CD4-positive, alpha-beta T cell treated with Interferon gamma for 1 hour (primary cell): Measurements from ENCODE around the gene AGRN.
"Not testable (repeated sequence)": the region's sequence is repeated elsewhere in the genome, so short reads cannot be mapped to it uniquely, and the experiment has no call there.

Experiments used
- DNase-seq: peaks from one replicate; pipeline ENCODE4 v3.0.0-alpha.2; 2020

The AGRN gene

DNA sequence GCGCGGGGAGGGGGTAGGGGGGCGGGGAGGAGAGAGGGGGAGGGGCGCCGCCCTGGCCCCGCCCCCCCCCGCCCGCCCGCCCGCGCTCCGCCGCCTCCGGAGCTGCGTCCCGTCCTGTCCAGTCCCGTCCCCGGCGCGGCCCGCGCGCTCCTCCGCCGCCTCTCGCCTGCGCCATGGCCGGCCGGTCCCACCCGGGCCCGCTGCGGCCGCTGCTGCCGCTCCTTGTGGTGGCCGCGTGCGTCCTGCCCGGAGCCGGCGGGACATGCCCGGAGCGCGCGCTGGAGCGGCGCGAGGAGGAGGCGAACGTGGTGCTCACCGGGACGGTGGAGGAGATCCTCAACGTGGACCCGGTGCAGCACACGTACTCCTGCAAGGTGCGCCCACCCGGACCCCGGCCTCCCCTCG, at the start of gene AGRN:
TSS of gene AGRN (plus strand) at position 121 of the 405 bp plus-strand sequence. CDS start at position 174, 53 bp downstream.
- no peak for DNase-seq

DNA sequence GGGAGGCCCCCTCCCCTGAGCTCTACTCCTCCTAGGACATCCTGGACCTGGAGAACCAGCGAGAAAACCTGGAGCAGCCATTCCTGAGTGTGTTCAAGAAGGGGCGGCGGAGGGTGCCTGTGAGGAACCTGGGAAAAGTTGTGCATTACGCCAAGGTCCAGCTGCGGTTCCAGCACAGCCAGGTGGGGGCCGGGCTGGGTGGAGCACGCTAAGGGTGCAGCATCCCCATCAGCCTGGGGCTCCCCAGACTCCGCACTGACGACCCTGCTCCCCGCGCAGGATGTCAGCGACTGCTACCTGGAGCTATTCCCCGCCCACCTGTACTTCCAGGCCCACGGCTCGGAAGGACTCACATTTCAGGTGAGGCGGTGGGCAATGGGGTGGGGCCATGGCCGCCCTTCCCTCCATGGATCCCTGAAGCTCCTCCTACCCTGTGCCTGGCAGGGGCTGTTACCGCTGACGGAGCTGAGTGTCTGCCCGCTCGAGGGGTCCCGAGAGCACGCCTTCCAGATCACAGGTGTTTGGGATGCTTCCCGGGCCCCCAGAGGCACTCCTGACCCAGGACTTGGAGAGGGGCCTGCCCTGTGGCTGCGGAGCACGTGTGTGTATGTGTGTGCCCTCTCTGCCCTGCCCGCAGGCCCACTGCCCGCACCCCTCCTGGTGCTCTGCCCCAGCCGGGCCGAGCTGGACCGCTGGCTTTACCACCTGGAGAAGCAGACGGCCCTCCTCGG, 49.5 kb upstream of the AGRN start:
- DNase-seq: no peak

DNA sequence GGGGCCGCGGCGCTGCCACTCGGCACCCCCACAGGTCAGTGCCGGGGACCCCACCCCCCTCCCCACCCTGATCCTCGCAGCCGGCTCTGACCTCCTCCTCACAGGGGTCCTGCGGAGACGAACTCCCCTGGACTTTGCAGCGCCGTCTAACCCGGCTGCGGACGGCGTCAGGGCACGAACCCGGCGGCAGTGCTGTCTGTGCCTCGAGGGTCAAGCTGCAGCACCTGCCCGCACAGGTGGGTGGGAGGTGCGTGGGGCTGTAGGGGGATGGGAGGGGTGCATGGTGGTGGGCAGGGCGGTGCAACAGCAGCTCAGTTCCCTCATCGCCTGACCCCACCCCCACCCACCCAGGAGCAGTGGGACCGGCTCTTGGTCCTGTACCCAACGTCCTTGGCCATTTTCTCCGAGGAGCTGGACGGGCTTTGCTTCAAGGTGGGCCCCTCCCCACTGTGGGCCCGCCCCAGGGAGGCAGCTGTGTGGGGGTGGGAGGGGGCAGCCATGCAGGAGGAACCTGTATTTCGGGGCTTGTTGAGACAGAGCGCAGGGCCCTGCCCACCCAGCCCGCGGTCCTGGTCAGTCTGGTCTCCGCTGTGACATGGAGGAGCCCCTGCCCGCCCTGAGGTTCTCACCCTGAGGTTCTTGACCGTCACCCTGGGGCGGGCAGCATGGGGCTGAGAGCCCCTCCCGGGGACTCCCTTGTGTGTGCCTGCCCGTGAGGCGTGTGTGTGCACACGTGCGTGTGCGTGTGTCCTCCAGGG, 48.8 kb upstream of the AGRN start:
- DNase-seq: no peak

DNA sequence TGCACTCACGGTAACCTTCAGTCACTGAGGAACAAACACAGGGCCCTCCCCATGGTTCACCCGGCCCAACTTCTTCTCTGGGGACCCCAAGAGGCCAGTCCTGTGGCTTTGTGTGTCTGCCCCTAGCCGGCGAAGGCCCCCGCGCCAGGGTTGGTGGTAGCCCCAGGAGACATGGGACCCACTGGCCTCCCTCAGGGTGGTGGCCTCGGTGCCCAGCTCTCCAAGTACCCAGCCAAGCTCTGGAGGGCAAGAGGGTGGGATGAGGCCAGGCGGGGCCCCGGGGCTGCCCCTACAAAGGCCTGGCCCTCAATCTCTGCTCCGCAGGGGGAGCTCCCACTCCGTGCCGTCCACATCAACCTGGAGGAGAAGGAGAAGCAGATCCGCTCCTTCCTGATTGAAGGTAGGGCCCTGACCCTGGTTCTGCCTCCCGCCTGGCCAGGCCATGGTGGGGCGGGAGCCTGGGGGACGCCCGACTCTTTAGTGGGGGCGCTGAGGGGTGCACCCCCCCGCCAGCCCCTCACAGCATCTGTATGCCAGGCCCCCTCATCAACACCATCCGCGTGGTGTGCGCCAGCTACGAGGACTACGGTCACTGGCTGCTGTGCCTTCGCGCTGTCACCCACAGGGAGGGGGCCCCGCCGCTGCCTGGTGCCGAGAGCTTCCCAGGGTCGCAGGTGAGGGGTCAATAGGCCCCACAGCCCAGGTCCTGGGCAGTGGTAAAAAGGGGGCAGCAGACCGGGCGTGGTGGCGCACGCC, 48.0 kb upstream of the AGRN start:
- no peak for DNase-seq

DNA sequence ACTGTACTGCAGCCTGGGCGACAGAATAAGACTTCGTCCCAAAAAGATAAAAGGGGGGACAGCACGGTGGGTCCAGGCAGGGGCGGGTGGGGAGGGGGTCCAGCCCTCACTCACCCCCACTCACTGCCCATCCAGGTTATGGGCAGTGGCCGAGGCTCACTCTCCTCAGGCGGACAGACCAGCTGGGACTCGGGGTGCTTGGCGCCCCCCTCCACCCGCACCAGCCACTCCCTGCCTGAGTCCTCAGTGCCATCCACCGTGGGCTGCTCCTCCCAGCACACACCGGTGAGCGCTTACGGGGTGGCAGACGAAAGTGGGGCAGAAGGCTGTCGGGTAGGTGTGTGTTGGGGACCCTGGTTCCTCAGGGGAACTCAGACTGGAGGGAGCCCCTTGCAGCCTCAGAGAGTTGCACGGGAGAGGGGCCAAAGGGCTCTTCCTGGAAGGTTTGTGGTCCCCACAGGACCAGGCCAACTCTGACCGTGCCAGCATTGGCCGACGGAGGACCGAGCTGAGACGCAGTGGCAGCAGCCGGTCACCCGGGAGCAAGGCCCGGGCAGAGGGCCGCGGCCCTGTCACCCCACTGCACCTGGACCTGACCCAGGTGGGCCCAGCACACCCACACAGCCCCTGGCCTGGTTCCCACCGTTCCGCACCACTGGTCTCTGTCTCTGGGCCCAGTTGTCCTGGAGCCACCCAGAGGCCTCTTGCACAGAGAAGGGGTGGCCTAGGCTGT, 47.0 kb upstream of the AGRN start:
- DNase-seq: no peak

DNA sequence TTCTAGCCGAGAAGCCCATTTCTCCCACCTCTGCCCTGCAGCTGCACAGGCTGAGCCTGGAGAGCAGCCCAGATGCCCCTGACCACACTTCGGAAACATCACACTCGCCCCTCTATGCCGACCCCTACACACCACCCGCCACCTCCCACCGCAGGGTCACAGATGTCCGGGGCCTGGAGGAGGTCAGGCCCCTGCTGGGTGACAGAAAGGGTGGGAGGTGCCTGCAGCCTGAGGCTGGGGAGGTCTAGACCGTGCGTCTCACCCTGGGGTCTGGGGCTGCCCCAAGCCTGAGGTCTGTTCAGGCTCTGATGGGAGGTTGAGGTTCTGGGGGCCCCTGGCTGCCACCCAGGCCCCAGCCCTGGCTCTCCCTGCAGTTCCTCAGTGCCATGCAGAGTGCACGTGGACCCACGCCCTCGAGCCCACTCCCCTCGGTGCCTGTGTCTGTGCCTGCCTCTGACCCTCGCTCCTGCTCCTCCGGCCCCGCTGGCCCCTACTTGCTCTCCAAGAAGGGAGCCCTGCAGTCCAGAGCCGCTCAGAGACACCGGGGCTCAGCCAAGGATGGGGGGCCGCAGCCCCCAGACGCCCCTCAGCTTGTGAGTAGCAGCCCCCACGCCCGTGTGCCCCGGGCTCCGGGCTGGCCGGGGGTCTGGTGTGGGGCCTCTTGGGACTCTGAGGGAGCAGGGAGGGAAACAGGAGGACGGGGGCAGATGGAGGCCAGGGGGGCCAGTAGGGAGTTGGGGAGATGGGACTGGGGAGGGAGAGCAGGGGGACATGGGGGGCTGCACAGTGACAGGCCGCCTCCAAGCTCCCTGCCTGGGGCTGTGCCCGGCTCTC, 46.2 kb upstream of the AGRN start:
- no peak for DNase-seq

DNA sequence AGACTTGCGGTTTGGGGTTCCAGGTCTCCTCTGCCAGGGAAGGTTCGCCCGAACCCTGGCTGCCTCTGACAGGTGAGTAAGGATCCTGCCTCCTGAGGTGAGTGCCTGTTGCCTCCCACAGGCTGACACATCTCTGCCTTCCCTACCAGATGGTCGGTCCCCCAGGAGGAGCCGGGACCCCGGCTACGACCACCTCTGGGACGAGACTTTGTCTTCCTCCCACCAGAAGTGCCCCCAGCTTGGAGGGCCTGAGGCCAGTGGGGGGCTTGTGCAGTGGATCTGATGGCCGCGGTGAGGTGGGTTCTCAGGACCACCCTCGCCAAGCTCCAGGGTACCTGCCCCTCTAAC, 45.7 kb upstream of the AGRN start:
- no peak for DNase-seq

DNA sequence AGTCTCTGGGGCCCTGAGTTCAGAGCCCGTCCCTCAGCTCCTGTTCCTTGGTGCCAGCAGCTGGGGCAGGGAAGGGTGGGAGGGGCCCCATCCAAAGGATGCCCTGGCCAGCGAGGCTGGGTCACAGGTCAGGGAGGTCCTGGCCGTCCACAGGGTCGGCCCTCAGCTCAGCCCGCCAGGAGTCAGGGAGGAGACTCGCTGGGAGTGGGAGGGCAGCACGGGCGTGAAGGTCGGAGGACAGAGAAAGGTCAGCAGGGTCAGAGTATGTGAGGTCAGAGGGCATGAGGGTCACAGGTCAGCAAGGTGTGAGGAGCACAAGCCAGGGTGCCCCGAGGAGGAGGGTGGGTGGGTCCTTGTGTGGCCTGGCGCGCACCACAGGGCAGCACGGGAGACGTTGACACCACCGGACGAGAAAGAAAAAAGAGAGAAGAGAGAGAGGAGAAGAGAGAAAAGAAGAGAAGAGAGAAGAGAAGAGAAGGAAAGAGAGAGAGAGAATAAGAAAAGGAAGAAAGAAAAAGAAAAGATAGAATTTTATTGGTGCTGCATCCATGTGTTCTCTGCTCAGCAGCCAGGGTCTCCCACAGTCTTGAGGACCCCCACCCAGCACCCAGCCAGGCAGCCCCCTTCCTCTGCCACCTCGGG, 45.1 kb upstream of the AGRN start:
- no peak for DNase-seq

DNA sequence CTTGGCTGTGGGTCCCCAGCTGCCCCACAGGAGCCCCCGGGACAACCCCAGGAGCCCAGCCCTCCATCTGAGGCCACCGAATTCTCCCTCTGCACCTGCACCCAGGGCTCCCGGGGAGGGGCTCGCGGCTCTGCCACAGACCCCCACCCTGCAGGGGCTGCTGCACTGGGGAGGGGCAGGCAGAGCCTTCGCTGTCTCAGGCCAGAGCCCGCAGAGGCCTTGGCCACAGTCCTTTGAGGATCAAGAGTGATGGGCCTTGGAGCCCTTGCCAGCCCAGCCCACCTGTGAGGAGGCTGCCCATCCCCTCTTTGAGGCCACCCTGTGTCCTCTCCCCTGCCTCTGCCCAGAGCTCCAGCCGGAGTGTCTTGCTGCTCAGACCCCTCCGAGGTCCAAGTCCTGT, 44.6 kb upstream of the AGRN start:
- DNase-seq: no peak

DNA sequence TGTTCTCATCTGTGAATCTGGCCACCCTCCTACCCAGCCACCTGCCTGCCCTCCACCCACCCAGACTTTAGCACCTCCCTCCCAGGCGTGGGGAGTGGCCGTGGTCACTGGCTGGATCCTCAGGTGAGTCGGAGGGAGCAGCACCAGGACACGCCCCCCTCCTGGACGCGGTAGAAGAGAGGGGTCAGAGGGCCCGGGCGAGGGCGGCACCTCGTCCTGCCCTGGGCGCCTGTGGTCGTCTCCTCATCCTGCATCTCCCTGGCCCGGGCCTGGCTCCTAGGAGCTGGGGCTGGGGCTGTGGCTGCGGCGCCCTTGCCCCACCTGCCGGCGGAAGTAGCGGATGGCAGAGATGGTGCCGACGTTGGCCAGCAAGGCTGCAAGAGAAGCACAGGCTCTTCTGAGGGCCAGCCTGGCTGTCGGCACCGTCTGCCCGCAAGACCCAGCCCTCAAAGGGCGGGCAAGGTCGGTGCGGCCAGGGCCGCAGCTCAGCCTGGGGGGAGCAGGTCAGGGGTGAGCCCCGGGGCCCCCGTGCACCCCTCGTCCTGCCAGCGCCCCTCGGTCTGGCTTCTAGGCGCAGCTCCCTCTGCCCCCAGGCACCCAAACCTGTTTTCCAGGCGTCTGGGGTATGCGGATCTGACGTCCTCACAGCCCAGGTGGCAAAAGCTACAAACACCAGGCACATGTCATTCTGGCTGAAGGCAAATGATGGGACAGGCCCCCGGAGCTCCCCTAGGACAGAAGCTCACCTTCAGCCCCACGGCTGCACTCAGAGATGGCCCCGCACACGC, 43.8 kb upstream of the AGRN start:
- DNase-seq: peak; percentile 68

DNA sequence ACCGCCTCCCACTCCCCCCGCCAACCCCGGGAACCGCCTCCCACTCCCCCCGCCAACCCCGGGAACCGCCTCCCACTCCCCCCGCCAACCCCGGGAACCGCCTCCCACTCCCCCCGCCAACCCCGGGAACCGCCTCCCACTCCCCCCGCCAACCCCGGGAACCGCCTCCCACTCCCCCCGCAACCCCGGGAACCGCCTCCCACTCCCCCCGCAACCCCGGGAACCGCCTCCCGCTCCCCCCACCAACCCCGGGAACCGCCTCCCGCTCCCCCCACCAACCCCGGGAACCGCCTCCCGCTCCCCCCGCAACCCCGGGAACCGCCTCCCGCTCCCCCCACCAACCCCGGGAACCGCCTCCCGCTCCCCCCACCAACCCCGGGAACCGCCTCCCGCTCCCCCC, 43.1 kb upstream of the AGRN start:
- DNase-seq: not testable (repeated sequence)

DNA sequence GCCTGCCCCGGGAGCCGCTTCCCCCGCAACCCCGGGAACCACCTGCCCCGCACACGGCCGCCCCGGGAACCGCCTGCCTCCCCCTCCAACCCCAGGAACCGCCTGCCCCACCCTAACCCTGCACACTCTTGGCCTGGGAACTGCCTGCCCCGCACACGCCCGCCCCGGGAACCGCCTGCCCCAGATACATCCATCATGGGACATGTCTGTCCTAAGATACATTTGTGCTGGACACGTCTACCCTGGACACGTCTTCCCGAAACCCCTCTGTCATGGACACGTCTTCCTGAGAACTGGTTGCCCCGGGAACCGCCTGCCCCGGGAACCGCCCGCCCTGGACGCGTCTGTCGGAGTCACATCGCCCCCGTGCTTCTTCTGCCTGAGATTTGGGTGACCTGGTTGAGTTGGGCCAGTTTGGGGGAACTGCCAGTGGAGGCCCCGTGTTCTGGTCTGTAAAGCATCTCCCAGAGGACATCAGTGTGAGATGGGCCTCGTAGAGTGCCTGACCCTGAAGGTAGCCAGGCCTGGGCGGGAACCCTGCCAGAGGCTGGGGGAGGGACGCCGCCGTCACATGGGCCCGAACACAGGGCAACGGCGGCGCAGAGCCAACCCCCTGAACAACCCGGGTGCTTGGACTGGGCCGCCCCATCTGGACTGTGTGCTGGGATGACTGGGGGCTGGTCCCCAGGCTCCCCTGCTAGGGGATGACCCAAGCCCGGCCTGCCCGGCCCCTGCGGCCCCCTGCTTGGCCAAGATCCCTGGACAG, 41.7 kb upstream of the AGRN start:
- no peak for DNase-seq

DNA sequence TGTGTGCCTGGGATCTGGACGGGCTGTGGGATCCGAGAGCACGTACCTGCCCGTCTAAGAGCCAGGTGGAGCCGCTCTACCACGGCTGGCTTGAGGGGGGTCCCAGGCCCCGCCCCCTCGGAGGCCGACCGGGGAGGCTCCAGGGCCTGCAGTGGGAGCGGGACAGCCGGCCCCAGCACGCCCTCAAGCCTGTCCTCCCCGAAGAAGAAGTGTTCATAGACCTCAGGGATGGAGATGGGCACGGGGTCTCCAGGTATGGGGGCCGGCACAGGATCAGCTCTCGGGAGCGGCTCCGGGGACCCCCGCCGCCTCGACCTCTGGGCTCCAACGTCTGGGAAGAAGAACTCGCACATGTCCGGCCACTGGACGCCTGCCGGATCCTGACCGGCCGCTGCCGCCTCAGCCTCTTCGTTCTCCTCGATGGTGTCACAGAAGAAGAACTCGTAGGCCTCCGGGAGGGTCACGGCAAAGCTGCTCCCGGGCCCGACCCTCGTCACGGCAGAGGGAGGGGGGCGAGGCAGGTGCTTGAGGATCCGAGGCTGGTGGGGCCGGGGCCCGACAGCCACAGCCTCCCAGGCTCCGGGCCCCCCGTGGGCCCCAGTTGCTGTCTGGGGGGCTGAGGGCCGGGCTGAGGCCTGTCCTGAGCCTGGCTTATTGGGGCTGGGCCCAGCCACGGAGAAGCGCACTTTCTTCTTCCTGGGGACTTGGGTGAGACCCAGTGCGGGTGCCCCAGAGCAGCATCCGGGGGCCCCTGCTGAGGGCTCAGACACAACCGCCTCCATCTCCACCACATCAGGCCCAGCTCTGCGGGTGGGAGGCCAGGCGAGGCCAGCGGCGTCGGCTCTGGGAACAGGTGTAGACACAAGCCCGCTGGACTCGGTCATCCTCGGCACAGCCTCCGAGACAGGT, 40.8 kb upstream of the AGRN start:
- DNase-seq: no peak

DNA sequence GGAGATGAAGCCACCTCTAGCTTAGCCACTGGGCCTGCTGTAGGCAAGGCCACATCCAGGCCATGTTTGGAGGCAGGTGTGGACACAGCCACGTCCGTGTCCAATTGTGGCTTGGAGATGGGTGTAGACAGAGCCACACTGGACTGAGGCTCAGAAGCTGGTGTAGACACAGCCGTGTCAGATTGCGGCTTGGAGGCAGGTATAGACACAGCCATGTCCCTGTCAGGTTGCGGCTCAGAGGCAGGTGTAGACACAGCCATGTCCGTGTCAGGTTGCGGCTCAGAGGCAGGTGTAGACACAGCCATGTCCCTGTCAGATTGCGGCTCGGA, 40.2 kb upstream of the AGRN start:
- DNase-seq: no peak

DNA sequence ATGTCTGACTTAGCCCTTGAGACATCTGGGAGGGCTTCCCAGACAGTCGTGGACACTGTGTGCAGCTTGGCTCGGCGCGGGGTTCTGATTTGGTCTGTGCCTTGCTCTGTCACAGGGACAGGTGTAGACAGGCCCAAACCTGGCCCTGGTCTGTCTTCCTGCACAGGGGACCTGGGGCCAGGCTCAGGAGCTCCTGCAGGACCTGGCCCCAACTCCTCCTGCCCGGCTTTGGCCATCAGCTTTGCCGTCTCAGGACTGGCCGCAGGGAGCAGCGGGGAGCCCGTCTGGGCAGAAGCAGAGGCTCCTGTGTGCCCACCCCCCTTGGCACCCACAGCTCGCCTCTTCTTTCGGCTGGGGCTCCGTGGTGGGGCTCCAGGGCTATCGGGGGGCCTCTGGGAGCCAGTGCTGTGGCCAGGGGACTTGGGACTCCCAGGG, 39.8 kb upstream of the AGRN start:
- no peak for DNase-seq

DNA sequence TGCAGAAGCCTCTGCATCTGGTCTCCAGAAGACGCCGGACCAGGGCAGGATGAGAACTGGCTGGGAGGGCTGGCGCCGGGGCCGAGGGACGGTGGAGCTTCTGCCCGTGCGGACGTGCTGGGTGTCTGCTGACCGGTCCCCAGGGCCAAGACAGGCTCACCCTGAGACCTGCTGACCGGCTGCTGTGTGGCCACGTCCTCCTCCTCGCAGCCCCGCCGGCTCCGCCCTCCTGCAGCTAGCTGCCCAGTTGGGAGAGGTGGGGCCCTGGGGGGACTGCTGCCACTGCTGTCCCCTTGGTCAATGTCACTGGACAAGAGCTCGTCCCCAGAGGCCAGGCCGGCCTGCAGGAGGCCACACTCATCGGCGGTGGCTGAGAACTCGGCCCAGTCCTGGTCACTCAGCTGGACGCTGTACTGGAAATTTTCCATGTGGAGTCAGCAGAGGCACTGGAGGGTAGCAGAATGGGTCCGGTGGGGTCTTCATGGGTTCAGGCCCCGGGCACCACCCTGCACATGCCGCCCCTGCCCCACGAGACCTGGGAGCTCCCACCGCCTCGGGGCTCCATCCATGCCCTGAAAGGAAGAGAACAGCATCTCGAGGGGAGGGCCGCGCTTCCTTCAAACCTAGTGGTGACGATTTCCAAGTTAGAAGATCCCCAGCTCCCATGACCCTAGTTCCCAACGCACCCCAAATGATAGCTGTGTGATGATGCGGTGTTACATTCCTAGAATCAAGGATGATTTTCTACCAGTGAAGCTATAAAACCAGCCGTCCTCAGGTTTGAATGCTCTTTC, 39.1 kb upstream of the AGRN start:
- no peak for DNase-seq

DNA sequence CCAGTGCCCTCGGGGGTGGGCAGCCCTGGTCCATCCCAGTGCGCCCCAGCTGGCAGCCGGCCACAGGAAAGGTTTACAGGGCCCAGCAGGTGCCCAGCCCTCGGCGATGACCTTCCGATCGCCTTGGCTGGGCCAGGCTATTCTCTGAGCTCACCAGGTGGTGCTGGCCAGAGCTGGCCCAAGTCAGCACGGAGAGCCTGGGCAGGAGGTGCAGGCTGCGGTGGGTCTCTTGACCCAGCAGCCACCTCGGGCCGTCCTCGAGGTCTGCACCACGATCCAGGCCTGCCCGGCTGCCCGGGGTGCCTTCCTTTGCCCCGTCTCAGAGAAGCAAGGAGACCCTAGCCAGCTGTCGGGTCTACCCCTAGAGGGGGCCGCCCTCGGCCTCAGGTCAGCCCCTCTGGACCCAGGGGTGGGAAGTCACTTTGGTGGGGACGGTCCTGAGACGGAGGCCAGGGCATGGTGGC, 38.4 kb upstream of the AGRN start:
- no peak for DNase-seq

DNA sequence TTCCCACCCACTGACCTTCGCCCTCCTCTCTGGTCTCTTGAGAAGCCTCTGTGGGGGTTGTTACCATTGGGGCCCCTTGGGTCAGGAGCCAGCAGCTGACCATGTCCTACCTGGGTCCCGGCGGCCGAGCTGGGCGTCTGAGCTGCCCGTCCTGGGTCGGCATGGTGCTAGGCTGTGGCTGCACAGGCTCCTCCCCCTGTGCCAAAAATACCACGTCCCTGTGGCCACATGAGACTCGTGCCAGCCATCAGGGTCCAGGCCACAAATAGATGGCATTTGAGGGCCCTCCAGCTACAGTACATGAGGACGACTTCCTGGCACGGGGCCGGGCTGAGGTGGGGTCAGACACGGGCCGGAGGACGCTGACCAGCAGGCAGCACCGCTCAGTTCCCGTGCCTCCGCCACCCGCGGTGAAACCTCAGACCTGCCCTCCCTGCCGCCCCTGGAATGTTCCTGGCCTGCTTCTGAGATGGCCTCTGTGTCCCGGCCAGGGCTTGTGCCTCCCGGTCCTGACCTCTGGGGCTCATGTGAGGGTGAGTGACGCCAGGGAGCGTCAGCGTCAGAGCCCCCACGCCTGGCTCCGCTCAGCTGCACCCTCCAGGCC, 37.9 kb upstream of the AGRN start, which contains the start of gene PERM1:
TSS of gene PERM1 (minus strand) at position 139 of the 604 bp plus-strand sequence. CDS start 1,064 bp downstream, outside the sequence.
- DNase-seq: no peak
